A673 (cell line): ENCODE data around the gene ITPR1.

Experiments
- EZH2 ChIP-seq: fragments of 200-600 bp; sonication (generic); IDR thresholded peaks from 2 replicates; pipeline ENCODE4 v1.6.1; 2017; ENCODE audit warnings: borderline replicate concordance, low read depth, mild to moderate bottlenecking, mixed read lengths, antibody characterized with exemption, low read length; ENCODE audit not compliant: poor library complexity, severe bottlenecking
- TF ChIP-seq, protein P1 (sequence below): fragments of 300-800, 200-600 bp; sonication (generic); conservative IDR thresholded peaks from 2 replicates; pipeline ENCODE4 v1.5.1; 2017; ENCODE audit warnings: low read depth, mild to moderate bottlenecking, antibody characterized with exemption, low read length, moderate library complexity, mixed read lengths

DNA sequence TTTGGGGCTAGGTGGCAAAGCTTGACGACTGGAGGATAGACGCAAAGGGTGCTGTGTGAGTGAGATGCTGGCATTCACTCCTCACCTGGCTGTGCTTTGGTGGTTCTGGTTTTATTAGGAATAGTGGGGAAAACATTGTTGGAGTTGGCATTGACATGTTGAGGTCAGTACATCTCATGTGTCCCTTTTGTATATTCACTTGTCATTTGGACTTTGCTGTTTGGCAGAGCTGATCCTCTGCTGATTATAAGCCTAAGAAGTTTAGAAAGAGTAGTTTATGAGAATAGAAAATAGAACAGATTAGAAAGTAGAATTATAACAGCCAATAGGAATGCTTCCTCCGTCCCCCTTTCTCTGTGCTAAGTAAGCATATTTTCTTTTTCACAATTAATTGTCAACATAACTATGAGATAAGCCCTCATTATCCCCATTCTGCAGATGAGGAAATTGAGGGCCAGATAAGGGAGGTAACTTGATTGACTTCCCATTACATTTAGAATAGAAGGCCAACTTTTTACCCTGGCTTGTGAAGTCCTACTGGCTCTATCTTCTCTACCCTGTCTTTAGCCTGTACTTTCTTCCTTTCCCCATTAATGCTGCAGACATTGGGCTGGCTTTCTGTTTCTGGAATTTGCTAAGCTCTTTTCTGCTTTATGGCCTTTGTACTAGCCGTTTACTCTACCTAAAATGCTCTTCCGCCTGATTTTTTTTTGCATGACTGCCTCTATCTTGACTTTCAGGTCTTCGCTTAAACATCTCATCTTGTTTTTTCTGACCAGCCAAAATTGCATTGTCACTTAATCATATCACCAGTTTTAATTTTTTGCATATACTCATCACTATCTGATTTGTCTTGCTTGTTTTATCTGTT is 12.8 kb downstream of the ITPR1 start:
- TF ChIP-seq, protein P1, sequence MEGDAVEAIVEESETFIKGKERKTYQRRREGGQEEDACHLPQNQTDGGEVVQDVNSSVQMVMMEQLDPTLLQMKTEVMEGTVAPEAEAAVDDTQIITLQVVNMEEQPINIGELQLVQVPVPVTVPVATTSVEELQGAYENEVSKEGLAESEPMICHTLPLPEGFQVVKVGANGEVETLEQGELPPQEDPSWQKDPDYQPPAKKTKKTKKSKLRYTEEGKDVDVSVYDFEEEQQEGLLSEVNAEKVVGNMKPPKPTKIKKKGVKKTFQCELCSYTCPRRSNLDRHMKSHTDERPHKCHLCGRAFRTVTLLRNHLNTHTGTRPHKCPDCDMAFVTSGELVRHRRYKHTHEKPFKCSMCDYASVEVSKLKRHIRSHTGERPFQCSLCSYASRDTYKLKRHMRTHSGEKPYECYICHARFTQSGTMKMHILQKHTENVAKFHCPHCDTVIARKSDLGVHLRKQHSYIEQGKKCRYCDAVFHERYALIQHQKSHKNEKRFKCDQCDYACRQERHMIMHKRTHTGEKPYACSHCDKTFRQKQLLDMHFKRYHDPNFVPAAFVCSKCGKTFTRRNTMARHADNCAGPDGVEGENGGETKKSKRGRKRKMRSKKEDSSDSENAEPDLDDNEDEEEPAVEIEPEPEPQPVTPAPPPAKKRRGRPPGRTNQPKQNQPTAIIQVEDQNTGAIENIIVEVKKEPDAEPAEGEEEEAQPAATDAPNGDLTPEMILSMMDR, result no peak
- no peak for TF ChIP-seq EZH2
